GM19463 (cell line): ENCODE results near the gene SLC13A4.

ENCODE experiments used
- ATAC-seq: cut with Tn5 transposase; IDR thresholded peaks from one replicate; pipeline ENCODE4 v1.9.1; 2021; ENCODE audit warnings: mild to moderate bottlenecking, moderate library complexity; ENCODE audit not compliant: unreplicated experiment

SLC13A4 gene

DNA sequence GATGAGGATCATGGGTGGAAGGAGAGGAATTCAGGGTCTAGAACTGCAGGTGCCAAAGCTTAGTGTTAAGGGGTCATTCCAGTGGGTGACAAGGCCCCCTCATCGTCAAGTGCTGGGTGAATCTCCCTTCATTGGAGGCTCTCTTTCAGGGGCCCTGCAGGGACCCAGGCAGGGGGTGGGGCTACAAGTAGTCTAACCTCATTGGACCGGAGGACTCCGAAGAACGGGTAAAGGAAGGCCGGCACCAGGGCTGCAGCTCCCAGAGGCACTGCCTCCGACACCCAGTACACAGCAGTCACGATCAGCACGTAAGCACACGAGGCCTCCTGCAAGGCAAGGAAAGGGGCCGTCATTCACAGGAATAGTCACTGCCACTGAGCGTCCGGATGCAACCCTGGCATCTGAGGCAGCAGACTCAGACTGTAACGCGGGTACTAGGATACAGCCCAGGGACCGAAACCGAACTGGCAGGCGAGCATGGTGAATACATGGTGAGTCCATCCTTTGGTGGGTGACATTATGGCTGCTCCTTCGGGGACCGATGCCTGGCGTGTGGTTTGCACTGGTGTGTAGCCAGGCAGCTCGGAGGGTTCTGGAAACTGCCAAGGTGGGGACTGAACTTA is 6.7 kb downstream of the SLC13A4 start:
- no peak for ATAC-seq

DNA sequence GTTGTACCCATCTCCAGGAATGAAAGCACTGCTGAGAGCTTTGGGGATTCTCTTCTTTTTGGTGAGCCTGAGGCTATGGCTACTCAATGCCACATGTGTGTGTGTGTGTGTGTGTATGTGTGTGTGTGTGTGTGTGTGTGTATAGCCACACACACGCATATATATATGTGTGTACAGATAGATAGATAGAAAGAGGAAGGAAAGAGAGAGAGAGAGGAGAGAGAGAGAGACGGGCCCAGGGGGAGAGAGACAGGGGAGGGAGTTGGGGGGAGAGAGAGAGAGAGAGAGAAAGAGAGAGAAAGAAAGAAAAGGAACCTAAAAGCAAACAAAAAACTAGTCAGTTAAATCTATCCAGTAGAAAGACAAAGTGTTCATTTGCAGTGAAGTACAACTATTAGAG is 8.3 kb downstream of the SLC13A4 start:
- ATAC-seq: no peak

DNA sequence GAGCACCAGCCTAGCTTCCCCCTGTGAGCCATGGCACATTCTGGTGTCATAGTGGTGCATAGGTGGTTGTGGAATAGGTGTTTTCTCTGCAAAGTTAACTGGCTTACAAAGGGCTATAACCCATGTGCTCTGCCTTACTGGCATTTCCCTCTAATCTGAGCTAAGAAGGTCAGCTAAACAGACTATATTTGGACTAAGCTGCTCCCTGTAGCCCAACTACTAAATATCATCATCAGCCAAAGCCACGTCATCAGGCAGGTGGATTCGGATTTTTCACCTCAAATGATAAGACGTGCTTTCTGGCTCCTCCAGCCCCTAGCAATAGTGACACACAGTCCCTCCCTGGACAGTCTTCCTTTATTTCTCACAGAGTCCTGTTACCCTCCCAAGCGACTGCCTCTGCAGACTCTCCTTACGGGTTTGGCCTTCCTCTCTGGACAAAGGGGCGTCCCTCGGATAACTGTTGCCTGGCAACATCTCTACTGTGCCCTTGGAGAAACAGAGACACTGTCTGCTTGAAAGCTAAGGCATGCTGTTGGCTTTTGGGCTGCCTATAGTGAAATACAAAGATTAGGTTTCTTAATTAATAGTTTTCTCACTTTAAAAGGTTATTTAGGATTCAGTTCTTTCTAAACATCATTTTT is 9.1 kb downstream of the SLC13A4 start:
- ATAC-seq: no peak

DNA sequence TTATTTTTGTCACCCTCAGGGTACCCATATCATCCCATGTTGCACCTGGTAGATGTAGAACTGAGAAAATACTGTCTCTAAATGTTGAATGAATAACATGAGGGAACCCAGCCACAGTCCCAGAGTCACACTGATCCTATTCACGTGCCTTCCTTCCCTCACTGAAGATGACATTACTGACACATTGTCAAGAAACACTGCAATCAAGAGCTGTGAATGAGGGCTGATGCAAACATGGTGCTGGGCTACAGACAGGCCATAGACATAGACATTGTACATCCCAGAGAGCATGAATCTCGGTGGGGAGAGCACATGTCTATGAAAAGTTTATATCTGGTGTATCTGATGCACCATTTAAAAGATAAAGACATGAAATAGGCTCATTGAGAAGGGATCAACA is 9.8 kb downstream of the SLC13A4 start:
- ATAC-seq: no peak

DNA sequence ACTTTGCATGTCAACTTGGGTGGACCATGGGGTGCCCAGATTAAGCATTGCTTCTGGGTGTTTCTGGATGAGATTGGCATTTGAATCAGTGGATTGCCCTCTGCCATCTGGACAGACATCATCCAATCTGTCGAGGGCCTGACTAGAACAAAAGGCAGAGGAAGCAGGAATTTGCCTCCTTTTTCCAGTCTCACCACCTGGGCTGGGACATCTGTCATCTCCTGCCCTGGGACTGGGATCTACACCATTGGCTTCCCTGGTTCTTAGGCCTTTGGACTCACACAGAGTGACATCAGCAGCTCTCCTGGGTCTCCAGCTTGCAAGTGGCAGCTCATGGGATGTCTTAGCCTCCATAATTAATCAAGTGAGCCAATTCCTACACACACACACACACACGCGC is 10.3 kb downstream of the SLC13A4 start:
- no peak for ATAC-seq

DNA sequence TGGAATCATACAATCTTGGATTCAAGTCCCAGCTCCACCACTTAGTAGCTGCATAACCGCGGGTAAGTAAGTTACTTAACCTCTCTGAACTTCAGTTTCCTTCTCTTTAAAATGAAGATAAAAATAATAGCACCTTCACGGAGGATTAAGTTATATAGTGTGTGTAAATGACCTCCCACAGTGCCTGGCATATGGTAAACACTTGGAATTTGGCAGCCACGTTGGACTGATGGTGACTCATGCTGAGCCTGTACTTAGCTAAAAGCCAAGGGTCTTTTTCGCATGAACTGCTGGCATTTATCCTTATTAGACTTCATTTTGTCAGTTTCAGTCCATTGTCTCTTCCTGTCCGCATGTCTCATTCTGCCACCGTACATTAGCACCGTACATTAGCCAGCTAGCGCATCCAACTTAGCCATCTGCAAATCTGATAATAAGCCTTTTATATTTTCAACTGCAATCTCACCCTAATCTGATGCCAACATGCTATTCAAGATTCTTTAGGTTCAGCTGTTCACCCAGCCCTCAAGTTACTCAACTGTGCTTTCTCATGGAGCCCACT is 11.2 kb downstream of the SLC13A4 start:
- no peak for ATAC-seq

DNA sequence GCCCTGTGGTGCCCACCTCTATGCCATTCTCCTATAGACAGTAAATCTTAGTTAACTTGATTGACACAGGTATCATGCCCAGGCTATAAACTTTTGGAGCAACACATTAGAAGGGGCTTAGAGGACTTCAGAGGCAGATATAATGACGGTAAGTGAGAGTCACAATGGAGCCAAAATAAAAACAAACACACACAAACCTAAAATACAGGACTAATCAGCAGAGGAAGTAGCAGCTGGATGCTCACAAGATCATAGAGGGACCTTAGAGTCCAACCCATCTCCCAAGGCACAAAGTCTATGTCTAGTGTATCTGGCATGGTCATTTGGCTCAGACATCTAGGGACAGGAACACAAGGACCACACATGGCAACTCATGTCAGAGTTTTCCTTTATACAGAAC is 12.3 kb downstream of the SLC13A4 start:
- ATAC-seq: no peak

DNA sequence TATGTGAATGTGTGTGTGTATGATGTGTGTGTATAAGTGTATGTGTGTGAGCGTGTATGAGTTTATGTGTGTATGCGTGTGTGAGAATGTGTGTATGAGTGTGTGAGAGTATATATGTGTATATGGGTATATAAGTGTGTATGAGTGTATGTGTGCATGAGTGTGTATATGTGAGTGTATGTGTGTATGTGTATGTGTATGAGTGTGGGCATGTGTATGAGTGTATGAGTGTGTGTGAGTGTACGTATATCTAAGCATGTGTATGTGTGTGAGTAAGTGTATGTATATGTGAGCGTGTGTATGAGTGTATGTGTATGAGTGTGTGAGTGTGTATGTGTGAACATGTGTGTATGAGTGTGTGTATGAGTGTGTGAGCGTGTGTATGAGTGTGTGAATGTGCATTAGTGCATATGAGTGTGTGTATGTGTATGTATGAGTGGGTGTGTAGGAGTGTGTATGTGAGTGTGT is 12.9 kb downstream of the SLC13A4 start:
- ATAC-seq: no peak

DNA sequence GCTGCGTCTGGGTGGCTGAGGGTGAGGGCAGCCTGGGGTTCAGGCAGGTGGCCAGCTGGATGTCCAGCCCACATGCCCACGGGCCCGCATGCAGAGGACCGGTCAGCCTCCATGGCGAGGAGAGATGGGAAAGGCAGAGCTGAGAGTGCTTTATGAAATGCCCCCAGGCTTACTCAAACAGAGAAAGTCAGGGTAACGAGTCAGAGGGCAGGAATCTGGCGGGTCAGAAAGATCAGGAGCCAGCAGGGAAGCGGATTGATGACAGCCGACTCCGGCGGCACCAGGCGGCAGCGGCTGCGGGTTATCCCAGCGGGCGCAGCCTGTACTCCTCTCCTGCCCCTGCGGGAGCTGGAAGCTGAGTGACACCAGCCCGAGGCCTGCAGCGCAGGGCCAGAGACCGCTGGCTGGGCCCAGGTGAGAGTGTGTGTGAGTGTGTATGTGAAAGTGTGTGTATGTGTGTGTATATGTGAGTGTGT is 13.4 kb downstream of the SLC13A4 start:
- ATAC-seq: no peak

DNA sequence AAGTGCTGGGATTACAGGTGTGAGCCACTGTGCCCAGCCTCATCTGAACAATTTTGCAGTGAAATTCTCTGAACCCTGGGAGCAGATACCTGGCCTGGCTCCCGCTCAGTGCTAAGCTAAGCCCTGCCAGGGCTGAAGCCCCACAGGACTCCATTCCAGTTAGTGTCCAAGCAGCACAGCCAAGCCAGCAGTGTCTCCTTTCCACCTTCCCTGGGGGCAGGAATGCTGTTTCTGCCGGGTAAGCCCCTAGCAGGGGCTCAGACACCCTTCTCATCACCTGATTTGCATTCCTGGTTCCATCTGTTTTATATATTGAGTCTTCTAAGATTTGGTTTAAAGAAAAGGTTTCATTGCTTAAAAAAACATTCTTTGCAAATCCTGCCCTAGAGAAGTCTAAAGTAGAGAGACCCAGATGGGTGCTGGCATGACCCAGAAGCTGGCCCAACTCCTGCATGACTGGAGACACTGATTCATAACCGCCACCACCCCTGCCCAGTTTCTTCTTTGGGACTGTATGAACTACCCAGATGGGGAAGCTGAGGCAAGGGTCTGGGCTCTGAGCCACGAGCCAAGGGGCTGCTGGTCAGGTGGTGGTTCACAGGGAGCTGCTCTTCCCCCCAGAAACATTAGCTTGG is 14.0 kb downstream of the SLC13A4 start:
- ATAC-seq: no peak

DNA sequence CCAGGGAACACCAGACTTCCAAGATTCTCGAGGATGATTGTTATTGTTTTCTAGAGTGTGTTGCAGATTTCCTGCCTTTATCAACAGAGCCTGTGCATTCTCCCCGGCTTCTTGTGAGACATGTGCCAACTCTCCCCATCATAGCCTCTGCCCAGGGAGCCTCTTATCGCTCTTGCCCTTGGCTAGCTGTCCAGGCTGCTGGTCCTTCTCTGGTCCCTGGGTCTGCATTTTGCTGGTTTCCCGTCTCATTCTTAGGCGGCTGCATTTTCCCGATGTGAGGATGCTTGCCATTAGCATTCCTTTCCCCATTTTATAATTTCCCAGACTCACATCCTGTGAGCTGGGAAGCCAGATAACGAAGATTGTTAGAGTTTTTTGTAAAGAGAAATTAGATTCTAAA is 15.2 kb downstream of the SLC13A4 start:
- ATAC-seq: no peak

DNA sequence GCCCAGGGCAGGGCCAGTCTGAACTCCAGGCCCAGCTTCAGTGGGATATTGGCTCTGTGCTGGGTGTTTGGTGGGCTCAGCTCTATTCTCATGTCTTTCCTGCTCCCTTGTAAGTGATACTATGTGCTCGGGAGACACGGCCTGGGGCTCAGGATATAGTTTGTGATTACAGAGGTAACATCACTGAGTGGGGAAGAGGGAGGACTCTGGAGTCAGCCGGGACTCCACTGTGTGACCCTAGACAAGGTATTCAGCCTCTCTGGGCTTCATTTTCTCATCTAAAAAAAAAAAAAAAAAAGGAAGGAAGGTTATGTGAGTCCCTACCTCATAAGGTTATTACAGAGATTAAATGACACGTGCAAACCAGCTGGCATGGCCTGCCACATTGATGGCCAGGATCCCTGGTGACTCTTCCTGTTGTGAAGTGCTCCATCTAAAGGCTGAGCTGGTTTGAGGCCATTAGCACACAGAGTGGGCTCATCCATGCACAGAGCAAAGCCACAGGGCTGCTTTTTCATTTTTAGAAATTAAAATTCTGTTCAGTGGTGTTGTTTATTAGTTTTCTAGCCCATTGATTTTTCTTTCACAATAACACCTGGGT is 15.7 kb downstream of the SLC13A4 start:
- ATAC-seq: peak; percentile 35

DNA sequence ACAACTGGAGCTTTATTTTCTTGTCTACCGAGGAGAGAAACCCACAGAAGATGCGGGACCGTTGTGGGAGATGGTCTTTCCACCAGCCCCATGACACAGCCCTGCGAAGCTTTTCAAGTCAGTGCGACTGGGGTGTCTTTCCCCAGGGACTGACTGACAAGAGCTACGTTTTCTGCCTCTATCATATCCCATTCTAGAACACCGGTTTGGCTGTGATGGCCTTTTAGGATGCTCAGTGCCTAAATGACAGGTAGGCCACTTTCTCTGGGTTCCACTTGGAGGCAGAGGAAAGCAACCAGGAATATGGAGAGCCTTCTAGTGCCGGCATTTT is 16.9 kb downstream of the SLC13A4 start:
- ATAC-seq: no peak

DNA sequence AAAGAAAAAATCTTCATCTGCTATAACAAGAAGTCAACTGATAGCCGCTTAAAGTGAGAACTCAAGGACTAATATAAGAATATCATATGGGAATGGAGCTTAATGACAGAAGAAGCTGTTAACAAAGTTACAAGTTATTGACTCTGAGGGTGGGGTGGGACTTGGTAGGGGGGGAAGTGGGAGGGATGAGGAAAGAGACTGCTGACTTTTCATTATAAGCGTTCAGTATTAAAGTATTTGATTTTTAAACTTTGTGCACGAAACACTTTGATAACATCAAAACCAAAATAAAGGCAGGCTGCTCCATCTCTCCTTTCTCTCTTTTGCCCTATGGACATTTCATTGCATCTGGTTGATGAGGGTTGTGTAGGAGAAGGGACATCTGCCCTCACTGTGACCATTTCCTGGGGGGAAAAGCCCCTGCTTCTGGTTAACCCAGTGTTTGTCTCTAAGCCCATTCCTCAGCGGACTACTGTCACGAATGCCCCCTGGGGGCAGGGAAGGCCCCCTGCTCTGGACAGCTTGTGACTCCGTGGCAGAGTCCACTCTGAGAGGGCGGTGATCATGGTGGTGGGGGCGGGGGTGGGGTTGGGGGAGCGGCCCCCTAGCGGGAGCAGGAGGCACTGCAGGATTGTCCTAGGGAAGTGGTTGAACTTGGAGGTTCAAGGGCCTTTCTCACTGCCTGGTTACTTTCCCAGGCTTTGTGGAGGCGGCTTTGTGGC is 17.4 kb downstream of the SLC13A4 start:
- no peak for ATAC-seq

DNA sequence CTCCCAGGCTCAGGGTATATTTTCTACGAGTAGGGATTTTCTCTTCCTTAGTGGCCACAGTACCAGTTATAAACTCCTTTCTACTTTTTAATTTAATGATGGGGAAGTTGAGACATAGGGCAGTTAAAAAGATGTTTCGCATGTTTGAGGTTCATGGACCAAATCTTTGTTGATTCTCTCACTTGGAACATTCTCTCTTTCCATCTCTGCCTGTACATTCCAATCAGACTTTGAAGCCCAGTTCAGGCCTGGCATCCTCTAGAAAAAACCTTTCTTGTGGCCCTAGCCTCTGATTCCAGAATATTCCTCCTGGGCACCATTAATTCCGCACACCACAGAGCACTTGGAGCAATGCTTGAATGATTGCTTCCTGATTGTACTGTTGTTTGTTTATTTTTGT is 18.5 kb downstream of the SLC13A4 start:
- ATAC-seq: no peak

DNA sequence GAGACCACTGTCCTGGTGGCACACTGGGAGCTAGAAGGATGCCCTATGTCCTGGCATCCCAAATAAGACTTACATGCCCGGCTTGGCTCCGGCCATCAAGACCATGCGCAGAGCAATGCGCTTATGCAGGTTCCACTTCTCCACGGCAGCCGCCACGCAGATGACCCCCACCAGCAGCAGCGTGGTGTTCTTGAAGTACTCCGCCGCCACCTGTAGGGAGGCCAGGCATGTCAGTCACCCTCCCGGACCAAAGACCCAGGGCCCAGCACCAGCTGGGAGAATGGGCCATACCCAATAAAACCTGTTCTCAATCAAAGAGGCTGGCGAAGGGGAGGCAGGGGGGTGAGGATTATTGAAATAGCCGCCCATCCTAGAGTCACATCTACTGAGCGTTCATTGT is 19.9 kb downstream of the SLC13A4 start:
- ATAC-seq: no peak

DNA sequence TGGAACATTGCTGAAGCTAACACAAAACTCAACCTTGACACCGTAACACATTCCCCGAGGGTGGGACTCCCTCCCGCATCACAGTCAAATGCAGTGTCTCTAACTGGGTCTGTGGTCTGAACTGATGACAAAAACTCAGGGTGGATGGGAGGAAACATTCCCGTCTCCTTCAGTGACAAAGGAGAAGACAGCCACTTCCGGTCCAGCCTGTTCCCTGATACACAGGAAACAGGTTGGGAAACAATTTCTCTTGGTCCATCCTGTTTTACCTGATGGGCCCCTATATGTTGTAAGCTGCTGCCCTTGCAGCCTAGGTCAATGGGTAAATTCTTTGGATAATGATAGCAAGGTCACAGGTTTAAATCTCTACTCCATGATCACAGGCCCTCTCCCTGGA is 20.4 kb downstream of the SLC13A4 start:
- ATAC-seq: no peak

DNA sequence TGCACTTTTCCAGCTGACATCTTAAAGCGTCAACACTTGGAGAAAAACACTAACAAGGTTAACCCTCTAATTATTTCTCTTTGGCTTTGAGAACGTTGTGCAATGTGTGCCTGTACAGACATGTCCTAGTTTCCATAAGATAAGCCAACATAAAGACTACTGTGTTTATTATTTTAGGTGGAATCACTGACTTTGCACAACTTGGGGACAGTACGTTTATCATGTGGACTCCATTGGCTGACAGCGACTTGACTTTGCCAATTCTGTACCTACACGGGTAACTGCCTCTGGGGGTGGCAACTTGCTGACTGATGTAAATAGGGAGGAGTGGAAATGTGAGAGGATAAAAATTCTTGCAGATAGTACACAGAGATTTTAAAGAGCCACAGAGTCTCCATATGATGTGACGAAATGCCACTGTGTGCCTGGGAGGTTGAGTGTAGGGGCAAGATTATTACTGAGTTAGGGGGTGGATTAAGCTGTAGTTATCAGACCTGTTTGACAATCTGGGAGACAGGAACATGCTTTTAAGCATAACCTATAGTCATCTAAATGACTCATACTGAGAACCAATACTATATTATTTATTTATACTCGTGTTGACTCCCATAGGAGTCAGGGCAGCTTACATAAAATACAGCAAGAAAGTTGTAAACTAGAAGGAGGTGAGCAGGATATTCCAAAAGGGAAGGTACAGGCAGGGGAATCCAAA is 21.0 kb downstream of the SLC13A4 start:
- no peak for ATAC-seq

DNA sequence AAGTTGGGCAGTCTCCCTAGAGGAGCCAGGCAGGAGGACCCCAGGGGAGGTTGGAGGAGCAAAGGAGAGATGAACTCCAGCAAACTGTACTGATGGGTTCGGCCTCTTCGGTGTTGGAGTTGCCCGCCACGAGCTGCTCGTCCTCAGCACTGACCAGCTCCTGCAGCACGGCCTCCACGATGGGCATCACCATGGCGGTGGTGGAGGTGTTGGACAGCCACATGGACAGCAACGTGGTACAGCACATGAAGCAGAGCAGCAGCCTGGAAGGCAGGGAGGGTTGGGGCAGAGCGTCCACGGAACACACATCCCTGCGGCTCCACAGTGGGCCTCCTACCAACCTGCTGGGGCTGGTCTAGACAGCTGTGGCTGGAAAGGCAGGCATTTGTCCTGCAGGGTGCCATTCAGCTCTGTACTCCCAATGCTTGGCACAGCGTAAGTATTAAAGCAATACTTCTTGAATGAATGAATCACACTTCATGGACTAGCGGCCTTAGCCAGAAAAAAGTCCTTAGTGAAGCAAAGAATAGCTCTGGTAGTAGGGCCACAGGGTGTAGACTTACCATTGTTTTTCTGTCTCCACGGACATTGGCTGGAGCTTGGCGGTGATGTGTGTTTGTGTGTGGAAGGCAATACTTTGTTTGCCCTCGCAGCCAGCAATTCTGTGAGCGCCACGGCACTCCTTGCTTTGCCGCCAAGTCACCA is 21.8 kb downstream of the SLC13A4 start:
- no peak for ATAC-seq

DNA sequence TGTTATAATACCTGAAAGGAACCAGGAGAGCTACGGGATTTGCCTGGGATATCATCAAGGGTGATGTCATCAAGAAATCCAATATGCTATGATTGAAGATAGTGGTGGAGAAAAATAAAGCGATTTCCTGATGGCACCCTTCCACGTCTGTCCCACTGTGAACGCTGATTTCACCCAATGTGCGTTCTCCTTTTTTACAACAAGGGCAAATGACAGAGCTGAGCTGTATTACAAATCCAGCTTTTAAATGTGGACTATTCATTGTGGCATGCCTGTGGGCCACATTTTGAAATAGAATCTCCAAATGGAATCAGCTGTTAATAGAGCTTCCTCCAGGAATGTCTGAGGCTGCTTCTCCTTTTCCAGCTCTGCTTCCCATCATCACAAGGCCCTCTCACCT is 23.3 kb downstream of the SLC13A4 start:
- no peak for ATAC-seq
